ENCODE results near the gene RAB31. TPM values are rescaled to one million over a fixed set of nuclear protein-coding genes. Genes with fewer than 3 reads are reported as not detected.
A peak's percentile ranks its signal among the peaks of the same experiment; 100 is the strongest.

The RAB31 gene
- total RNA-seq, 2 donors from 2014 or later: 7.7 to 86.9 TPM

- Histone ChIP-seq H3K27me3 (replicated peaks; ENCODE audit: insufficient read depth) (no peaks in the 10 kb centered on the region), H3K27ac (no peak overlapping the region), H3K36me3 (no peaks in the 10 kb centered on the region), H3K9me3 (no peaks in the 10 kb centered on the region), H3K4me1 (replicated peaks) (no peaks in the 10 kb centered on the region), H3K4me3 (no peak overlapping the region)
- WGBS: 92% methylated on average over 17 of the region's 17 CpGs
- no peak for DNase-seq (ENCODE audit: low spot score)
- no peak for TF ChIP-seq POLR2AphosphoS5 (IDR thresholded peaks at IDR 0.05)
- intact Hi-C loops (cut with DNase I): no loop called here
Measured at GRCh38 chr18:9679125-9679524, 29.0 kb upstream of the RAB31 start.

- Histone ChIP-seq H3K27ac (no peak overlapping the region), H3K27me3 (replicated peaks; ENCODE audit: insufficient read depth) (no peaks in the 10 kb centered on the region), H3K4me1 (replicated peaks) (no peaks in the 10 kb centered on the region), H3K4me3 (no peak overlapping the region), H3K36me3 (no peaks in the 10 kb centered on the region), H3K9me3 (no peaks in the 10 kb centered on the region)
- TF ChIP-seq CTCF (IDR thresholded peaks at IDR 0.05) (no peak), POLR2AphosphoS5 (IDR thresholded peaks at IDR 0.05) (no peak), POLR2A (IDR thresholded peaks at IDR 0.05) (no peak)
- intact Hi-C loops (cut with DNase I): no loop called here
- no peak for DNase-seq (ENCODE audit: low spot score)
- WGBS: 88% methylated on average over 1 of the region's 1 CpG
Measured at GRCh38 chr18:9681217-9681616, 26.9 kb upstream of the RAB31 start.

GRCh38 chr18:9682572-9682971, 25.5 kb upstream of the RAB31 start:
- H3K4me3 ChIP-seq: no peak overlapping the region
- no peak overlapping the region for H3K27ac ChIP-seq
- no peaks in the 10 kb centered on the region for H3K36me3 ChIP-seq
- no peaks in the 10 kb centered on the region for H3K9me3 ChIP-seq
- H3K4me1 ChIP-seq (replicated peaks): no peaks in the 10 kb centered on the region
- TF ChIP-seq CTCF (IDR thresholded peaks at IDR 0.05): no peak
- DNase-seq (ENCODE audit: low spot score): no peak
- 81% methylated on average over 1 of the region's 1 CpG for WGBS
- no peaks in the 10 kb centered on the region for H3K27me3 ChIP-seq (replicated peaks; ENCODE audit: insufficient read depth)
- intact Hi-C loops (cut with DNase I): no loop called here

GRCh38 chr18:9683418-9684396, 24.4 kb upstream of the RAB31 start:
- H3K9me3 ChIP-seq: no peaks in the 10 kb centered on the region
- intact Hi-C loops (cut with DNase I): no loop called here
- no peak for TF ChIP-seq POLR2AphosphoS5 (IDR thresholded peaks at IDR 0.05)
- TF ChIP-seq CTCF (IDR thresholded peaks at IDR 0.05): peak in 2 of 4 experiments; percentile 19 to 21
- no peaks in the 10 kb centered on the region for H3K27me3 ChIP-seq (replicated peaks; ENCODE audit: insufficient read depth)
- DNase-seq (ENCODE audit: low spot score): no peak
- peak overlapping the region in 1 of 2 donors; percentile 8 for H3K27ac ChIP-seq
- no peak overlapping the region for H3K4me3 ChIP-seq
- no peaks in the 10 kb centered on the region for H3K36me3 ChIP-seq
- no peaks in the 10 kb centered on the region for H3K4me1 ChIP-seq (replicated peaks)
- 58% methylated on average over 9 of the region's 9 CpGs for WGBS

- no peaks in the 10 kb centered on the region for H3K9me3 ChIP-seq
- DNase-seq (ENCODE audit: low spot score): no peak
- peak overlapping the region in 1 of 2 donors; percentile 6 for H3K27ac ChIP-seq
- no peak overlapping the region for H3K4me3 ChIP-seq
- intact Hi-C loops (cut with DNase I): no loop called here
- H3K36me3 ChIP-seq: no peaks in the 10 kb centered on the region
- no peaks in the 10 kb centered on the region for H3K4me1 ChIP-seq (replicated peaks)
- H3K27me3 ChIP-seq (replicated peaks; ENCODE audit: insufficient read depth): no peaks in the 10 kb centered on the region
- WGBS: 63% methylated on average over 9 of the region's 9 CpGs
- TF ChIP-seq POLR2A (IDR thresholded peaks at IDR 0.05) (no peak), CTCF (IDR thresholded peaks at IDR 0.05) (no peak), POLR2AphosphoS5 (IDR thresholded peaks at IDR 0.05) (no peak)
Measured at GRCh38 chr18:9684881-9685614, 23.1 kb upstream of the RAB31 start.
